Activated effector memory CD4-positive, alpha-beta T cell treated with anti-CD3 and anti-CD28 coated beads, Interleukin-2, amount 50 U/mL, for 16 hours (primary cell): ENCODE measurements around the gene TIGAR.

Experiments used
- DNase-seq: peaks from one replicate; pipeline ENCODE4 v3.0.0-alpha.2; 2020

TIGAR gene, protein sequence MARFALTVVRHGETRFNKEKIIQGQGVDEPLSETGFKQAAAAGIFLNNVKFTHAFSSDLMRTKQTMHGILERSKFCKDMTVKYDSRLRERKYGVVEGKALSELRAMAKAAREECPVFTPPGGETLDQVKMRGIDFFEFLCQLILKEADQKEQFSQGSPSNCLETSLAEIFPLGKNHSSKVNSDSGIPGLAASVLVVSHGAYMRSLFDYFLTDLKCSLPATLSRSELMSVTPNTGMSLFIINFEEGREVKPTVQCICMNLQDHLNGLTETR

GRCh38 chr12:4320853-4321701 is at the start of gene TIGAR:
Gene TIGAR (plus strand): TSS chr12:4321213. CDS start chr12:4321272, 59 bp downstream.
- DNase-seq = peak; percentile 97

GRCh38 chr12:4271717-4272423 is 49.1 kb upstream of the TIGAR start:
- peak; percentile 94 for DNase-seq

DNA sequence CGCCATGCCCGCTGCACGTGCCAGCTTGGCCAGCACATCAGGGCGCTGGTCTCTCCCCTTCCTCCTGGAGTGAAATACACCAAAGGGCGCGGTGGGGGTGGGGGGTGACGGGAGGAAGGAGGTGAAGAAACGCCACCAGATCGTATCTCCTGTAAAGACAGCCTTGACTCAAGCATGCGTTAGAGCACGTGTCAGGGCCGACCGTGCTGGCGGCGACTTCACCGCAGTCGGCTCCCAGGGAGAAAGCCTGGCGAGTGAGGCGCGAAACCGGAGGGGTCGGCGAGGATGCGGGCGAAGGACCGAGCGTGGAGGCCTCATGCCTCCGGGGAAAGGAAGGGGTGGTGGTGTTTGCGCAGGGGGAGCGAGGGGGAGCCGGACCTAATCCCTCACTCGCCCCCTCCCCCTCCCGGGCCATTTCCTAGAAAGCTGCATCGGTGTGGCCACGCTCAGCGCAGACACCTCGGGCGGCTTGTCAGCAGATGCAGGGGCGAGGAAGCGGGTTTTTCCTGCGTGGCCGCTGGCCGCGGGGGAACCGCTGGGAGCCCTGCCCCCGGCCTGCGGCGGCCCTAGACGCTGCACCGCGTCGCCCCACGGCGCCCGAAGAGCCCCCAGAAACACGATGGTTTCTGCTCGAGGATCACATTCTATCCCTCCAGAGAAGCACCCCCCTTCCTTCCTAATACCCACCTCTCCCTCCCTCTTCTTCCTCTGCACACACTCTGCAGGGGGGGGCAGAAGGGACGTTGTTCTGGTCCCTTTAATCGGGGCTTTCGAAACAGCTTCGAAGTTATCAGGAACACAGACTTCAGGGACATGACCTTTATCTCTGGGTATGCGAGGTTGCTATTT is 48.4 kb upstream of the TIGAR start:
- peak; percentile 90 for DNase-seq

DNA sequence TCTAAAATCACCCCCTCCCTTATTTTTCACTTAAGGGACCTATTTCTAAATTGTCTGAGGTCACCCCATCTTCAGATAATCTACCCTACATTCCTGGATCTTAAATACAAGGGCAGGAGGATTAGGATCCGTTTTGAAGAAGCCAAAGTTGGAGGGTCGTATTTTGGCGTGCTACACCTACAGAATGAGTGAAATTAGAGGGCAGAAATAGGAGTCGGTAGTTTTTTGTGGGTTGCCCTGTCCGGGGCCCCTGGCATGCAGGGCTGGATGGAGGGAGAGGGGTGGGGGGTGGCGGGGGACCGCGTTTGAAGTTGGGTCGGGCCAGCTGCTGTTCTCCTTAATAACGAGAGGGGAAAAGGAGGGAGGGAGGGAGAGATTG is 47.8 kb upstream of the TIGAR start:
- DNase-seq = no peak

DNA sequence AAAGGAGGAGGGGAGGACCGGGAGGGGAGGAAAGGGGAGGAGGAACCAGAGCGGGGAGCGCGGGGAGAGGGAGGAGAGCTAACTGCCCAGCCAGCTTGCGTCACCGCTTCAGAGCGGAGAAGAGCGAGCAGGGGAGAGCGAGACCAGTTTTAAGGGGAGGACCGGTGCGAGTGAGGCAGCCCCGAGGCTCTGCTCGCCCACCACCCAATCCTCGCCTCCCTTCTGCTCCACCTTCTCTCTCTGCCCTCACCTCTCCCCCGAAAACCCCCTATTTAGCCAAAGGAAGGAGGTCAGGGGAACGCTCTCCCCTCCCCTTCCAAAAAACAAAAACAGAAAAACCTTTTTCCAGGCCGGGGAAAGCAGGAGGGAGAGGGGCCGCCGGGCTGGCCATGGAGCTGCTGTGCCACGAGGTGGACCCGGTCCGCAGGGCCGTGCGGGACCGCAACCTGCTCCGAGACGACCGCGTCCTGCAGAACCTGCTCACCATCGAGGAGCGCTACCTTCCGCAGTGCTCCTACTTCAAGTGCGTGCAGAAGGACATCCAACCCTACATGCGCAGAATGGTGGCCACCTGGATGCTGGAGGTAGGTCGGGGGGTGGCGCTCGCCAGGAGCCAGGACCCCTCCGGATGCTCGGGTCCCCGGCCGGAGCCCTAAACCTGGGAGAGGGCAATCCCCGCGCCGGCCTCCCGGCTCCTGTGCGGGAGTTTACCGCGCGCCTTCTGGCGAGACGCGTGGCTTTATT is 47.2 kb upstream of the TIGAR start, which contains the start of gene CCND2:
Gene CCND2 (plus strand): TSS at position 111 of the 744 bp plus-strand sequence. CDS start 279 bp downstream, at position 390.
- peak; percentile 91 for DNase-seq

- peak; percentile 76 for DNase-seq
Measured at GRCh38 chr12:4274396-4275015, 46.5 kb upstream of the TIGAR start.

- DNase-seq = peak; percentile 69
Measured at GRCh38 chr12:4275016-4275869, 45.8 kb upstream of the TIGAR start.

GRCh38 chr12:4275870-4276301 is 45.1 kb upstream of the TIGAR start:
- DNase-seq = peak; percentile 63

DNA sequence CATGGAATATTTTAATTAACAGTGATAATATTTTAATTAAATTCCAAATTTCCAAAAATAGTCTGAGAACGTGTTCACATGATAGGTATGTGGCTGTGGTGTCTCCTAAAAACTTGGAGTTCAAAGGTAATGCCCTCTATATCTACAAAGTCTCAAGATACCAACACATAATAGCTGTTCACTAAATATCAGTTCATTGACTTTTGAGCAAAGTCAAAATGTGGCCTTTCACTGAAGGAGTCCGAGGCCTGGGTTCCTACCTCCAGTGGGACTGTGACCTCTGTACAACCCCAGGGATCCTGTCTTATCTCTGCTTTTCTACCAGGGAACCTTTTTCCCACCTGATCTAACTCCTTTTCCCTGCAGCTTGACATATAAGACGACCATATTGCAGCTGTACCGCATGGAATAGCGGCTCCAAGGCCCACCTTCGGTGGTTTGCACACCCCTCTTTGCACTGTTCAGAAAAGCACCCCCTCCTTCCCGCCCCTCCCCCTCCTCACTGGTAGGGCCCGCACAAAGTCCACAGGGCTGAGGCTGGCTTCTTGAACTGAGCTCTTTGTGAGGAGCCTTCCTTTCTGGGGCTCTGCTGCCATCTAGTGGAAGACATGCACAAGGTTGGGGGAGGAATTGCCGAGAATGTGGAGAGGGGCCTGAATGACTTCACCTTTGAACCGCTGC is 44.3 kb upstream of the TIGAR start:
- peak; percentile 93 for DNase-seq

DNA sequence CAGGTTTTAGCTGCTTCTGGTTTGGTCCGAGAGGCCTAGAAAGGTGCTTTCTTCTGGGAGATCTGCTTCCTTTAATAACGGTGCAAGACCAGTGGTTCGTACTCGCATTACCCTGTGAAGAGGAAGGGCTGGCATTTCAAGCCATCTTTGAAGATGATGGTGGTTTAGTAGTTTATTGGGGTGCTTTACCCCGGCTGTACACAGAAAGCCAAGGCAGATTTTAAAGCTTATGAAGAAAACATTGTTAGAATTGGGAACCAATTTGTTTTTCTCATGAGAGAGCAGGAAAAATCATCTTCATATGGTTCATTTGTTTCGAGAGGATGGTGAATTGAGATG is 43.8 kb upstream of the TIGAR start:
- DNase-seq = no peak

GRCh38 chr12:4277857-4278256 is 43.2 kb upstream of the TIGAR start:
- DNase-seq = peak; percentile 31

GRCh38 chr12:4278329-4279197 is 42.5 kb upstream of the TIGAR start:
- peak; percentile 63 for DNase-seq

DNA sequence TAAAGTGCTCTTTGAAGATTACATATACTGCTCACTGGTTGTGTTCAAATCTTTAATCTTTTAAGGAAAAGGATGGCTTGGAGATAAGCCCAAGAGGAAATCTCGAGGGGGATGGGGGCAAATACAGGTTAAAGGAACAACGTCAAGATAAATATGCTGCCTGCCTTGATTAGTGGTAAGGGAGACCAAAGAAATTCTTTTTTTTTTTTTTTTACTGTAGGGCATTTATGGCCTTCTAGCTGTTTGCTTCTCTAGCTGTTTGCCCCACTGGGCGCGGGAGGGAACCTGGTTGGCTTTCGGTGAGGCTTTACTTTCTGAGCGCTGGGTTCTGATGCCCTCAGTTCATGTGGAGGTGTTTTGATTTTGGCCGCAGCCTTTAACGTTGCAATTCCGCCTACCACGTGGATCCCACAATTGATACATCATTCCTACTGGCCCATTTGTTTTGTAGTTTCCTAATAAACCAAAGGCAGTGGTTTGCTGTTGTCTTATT is 41.8 kb upstream of the TIGAR start:
- no peak for DNase-seq

DNA sequence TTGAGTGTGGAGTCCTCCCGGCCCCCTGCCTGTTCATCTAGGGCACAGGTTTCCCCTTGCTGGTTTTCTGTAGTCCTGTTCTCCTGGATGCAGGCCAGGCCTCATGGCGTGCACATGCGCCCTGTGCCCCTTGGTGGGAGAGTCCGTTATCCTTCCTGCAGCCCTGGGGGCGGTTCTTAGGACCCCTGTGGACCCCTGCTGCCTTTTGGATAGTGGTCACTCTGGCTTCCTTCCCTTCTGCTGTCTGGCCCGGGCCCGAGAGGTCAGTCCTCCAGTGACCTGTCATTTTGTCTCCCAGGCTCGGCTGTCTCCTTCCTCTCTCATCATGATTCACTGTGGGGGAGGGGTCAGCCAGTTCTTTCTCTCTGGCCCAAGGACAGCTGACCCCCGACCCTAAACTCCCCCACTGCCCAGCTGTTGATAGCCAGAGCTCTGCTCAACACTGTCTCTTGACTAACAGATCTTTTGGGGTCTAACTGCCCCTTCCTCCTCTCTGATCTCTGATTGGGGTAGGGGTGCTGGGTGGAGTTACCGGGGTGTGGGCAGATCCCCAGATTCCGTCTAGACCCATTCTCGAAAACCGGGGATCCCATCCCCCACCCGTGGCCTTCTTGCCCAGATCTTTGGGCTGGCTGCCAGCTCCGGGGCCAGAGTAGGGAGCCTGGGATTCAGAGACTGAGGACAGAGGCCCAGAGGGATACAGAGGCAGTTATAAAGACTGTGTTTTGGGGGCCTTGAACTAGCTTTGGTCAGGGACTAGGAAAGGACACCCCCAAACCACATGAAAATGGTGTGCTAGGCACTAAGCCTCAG is 40.5 kb upstream of the TIGAR start:
- no peak for DNase-seq

GRCh38 chr12:4281173-4281654 is 39.8 kb upstream of the TIGAR start:
- DNase-seq = no peak

GRCh38 chr12:4282103-4282891 is 38.7 kb upstream of the TIGAR start:
- no peak for DNase-seq
